ENCODE data around the gene RASA3.
"Not testable (repeated sequence)": the region's sequence is repeated elsewhere in the genome, so short reads cannot be mapped to it uniquely, and the experiment has no call there.

RASA3 gene

DNA sequence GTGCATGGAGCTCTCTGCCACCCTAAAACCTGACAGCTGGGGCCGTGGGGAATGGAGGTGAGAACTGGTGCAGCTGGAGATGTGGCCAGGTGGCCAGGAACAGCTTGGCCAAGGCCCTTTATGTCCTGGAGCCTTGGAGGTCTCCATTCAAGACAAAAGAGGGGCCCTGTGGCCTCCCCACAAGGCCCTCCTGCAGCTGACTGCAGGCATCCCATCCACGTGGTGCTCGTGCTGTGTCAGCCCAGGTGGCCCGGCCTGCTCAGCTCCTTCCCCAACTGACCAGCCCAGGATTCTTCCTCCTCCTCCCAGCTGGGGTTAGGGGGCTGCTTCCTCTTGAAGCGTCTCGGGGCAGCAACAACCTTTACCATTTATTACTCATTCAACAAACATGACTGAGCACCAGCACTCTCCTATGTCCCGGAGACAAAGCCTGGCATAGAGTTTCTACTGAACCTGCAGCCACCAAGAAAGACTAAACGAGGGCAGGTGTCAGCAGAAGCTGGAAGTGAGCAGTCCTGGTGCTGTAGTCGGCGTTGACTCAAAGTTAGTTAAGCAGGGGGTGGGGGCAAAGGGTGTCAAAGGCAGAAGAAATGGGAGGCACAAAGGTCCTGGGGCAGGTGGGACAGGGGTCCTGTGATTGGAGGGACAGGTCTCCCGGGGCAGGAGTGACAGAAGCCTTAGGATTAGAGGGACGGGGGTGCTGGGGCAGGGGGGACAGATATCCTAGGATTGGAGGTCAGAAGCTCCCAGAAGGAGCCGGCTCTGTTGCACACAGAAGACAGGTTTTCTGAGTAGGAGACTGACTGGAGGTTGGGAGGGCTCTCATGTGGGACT, 135.3 kb downstream of the RASA3 start:
- no peak for DNase-seq

- DNase-seq: no peak
Measured at GRCh38 chr13:113996081-113996911, 136.1 kb downstream of the RASA3 start.

DNA sequence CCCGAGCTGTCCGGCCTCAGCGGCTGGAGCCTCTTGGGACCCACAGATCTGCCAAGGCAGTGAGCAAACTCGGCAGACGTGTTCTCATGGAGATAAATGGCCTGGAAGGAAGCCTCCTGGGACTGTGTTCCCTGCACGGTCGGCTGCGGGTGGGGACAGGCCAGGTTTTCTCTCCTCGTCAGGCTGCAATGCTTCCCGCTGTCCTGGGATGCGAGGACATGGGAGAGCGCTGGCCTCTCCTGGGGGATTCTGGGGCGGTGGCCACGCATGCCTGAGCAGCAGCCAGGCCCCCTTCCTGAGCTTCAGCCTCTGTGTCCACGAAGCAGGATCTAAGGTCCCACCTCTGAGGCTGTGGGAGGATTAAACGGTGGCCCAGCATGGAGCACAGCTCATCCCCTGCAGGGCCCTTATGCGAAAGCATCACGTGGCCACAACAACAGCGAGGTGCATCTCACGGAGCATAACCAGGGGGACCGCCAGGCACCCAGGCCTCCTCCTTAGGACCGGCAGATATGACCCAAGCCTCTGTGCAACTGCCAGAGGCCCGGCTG, 137.3 kb downstream of the RASA3 start:
- DNase-seq: no peak

- no peak for DNase-seq
Measured at GRCh38 chr13:113992276-113993005, 140.0 kb downstream of the RASA3 start.

DNA sequence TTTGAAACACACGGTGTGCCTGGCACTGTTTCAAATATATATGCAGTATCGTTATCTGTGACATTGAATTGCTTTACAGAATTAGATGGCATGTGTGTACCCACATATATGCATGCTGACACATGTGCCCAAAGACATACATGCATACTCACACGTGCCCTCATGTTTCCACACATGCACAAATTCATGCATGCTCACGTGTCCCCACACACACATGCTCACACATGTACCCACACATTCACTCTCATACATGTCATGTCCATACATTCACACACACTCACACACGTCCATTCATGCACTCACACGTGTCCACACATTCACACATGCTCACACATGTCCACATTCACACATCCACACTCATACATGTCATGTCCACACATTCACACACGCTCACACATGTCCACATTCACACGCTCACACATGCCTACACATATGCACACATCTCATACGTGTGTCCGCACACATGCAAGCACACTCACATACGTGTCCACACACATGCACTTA, 140.7 kb downstream of the RASA3 start:
- DNase-seq: no peak

- DNase-seq: no peak
Measured at GRCh38 chr13:113991191-113991669, 141.2 kb downstream of the RASA3 start.

- no peak for DNase-seq
Measured at GRCh38 chr13:113990321-113990837, 142.0 kb downstream of the RASA3 start.

GRCh38 chr13:113989585-113990300, 142.7 kb downstream of the RASA3 start:
- no peak for DNase-seq

GRCh38 chr13:113988859-113989258, 143.6 kb downstream of the RASA3 start:
- DNase-seq: not testable (repeated sequence)

GRCh38 chr13:113982296-113982661, 150.1 kb downstream of the RASA3 start:
- no peak for DNase-seq

- DNase-seq: no peak
Measured at GRCh38 chr13:113981611-113982295, 150.7 kb downstream of the RASA3 start.

DNA sequence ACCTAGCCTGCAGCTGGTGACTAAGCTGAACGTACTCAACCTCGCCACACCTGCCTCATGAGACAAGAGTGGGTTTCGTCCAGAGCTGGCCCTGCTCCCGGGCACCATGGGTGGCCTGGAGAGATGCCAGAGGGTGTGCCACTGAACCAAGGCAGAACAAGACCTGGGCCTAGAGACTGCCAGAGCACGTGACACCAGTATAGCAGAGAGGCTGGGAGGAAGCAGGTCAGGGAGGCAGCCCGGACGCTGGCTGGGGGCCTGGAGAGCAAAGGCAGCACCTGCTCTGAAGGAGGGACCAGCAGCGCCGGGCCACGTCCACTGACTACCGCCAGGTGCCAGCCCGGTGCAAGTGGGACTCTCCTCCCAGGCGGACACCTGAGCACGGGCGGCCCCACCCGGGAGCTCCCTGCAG, 151.2 kb downstream of the RASA3 start:
- no peak for DNase-seq

DNA sequence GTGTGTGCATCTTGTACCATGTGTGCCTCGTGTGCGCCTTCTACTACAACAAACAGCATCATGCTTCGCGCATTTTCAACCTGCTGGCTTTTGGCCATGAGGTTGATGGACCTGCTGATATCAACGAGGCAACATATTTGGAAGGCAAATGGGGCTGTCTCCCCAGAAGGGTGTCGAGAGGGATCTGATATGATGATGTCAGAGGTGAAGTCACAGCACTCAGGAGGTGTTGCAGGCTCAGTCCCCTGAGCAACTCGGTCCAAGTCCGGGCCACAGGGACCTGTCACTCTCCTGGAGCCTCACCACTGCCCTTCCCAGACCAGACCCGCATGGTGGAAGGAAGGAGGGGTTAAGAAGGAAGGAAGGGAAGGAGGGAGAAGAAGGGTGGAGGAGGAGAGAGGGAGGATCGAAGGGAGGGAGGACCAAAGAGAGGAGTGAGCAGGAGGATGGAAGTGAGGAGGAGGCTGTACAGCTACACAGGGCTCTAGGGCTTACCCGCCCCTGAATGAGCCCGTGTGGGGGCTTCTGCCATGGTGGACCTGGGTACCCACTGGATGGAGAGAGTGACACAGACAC, 151.8 kb downstream of the RASA3 start:
- no peak for DNase-seq

DNA sequence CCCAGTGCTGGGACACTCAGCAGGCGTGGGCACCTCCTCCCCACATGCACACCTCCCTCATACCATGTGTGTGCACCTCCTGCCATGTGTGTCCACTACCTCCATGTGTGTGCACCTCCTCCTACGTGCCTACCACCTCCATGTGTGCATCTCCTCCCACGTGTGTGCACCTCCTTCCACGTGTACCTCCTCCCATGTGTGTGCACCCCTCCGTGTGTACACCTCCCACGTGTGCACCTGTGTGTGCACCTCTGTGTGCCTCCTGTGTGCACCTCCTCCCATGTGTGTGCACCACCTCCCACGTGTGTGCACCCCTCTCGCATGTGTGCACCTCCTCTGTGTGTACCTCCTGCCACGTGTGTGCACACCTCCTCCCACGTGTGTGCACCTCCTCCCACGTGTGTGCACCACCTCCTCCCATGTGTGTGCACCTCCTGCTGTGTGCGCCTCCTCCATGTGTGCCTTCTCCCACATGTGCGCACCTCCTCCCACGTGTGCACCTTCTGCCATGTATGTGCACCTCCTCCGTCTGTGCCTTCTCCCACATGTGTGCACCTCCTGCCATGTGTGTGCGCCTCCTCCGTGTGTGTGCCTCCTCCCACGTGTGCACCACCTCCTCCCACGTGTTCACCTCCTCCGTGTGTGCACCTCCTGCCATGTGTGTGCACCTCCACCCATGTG, 152.5 kb downstream of the RASA3 start:
- no peak for DNase-seq

GRCh38 chr13:113978741-113979481, 153.5 kb downstream of the RASA3 start:
- no peak for DNase-seq

- DNase-seq: no peak
Measured at GRCh38 chr13:113977976-113978375, 154.4 kb downstream of the RASA3 start.

- no peak for DNase-seq
Measured at GRCh38 chr13:113976711-113977684, 155.4 kb downstream of the RASA3 start.

DNA sequence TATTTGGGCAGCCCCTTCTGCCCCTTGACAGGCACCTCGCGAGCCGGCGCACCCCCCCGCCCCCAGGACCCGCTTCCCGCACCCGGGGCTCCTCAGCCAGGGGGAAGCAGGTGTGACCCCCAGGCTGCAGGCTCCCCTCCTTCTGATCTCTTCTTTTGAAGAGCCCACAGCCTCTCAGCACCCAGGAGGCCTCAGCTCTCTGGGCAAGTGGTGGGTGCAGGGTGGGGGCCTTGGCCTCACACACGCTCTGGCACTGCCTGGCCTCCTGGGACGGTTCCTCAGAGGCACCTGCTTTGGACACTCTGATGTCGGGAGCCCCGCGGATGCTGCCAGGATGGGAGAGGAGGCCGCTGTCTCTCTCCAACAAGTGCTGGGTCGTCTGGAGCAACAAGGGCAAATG, 157.0 kb downstream of the RASA3 start:
- no peak for DNase-seq

Data from stimulated activated CD8-positive, alpha-beta memory T cell treated with anti-CD3 and anti-CD28 coated beads, Interleukin-4, amount 100 ng/mL, for 48 hours (primary cell).